Right renal pelvis (tissue), 4 donors: ENCODE measurements around the gene UBAP1L. TPM values are rescaled to one million over a fixed set of nuclear protein-coding genes. Genes with fewer than 3 reads are reported as not detected.
"Not testable (repeated sequence)": the region's sequence is repeated elsewhere in the genome, so short reads cannot be mapped to it uniquely, and the experiment has no call there.

Source experiments
- DNase-seq, 4 donors: peaks; one replicate each; pipeline ENCODE4 v3.0.0-alpha.2; 2013; ENCODE audit warnings: low read depth in 4 of 4, low spot score in 3 of 4, missing footprints in 1 of 4
- polyA plus RNA-seq, 4 donors: library from polyadenylated mRNA; unstranded; fragments of 120-200 nt; gene quantifications; one replicate each; pipeline ENCODE4 v1.2.1, GENCODE V29; 2013; ENCODE audit not compliant: insufficient read length in 4 of 4

Gene UBAP1L
- polyA plus RNA-seq, 4 donors, result 3.0 to 5.7 (median 3.6) TPM

DNA sequence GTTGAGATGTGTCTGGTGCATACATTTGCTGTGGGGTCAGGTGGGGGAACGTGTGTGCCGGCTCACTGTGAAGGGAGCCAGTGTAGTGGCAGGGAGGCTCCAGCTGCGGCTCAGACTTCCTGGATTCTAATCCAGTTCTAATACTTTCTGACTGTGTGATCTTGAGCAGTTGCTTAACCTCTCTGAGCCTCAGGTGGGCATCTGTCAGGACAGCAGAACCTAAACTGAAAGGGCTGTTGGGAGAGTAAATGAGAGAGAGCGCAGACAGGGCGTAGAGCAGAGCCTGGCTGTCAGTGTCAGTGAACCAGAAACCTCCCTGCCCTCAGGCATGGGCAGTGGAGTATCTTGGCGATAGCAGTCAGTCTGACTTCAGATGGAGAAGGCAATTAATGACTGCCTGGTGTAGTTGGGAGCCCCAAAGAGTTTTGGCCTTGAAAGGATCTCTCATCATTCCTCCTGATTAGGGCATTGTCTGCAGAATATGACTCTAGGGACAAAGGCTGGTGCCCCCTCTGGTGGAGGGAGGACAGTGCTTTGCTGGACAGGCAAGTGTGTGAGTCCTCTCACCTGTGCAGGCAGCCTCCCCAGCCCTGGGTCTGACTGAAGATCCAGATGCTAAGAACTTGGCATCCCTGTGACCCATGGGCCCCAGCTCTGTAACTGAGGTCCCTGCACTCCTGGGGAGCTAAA lies 28.9 kb downstream of the UBAP1L start:
- DNase-seq, result no peak

DNA sequence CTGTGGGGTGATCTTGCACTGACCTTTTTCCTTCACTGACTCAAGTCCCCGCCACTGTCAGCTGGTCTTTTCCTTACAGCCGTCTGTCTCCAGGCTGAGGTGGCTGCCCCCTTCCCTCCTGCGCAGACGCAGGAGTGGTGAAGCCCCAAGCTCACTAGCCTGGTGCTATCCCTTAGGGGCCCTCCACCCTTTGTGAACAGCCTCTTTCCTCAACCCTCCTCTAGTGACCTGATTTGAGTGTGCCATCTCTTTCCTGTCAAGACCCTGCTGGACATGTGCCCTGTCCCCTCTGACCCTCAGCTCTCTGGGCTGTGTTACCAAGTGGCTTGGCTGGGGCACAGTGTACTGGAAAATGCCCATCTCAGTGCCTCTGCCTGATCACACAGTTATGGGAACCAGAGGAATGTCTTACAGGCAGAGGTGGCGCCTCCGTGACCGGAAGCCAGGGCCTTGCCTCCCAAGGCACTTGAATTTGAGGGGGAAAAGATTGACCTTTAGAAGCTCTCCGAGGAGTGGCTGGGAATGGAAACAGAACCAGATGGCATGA lies 29.7 kb downstream of the UBAP1L start:
- DNase-seq, result no peak

DNA sequence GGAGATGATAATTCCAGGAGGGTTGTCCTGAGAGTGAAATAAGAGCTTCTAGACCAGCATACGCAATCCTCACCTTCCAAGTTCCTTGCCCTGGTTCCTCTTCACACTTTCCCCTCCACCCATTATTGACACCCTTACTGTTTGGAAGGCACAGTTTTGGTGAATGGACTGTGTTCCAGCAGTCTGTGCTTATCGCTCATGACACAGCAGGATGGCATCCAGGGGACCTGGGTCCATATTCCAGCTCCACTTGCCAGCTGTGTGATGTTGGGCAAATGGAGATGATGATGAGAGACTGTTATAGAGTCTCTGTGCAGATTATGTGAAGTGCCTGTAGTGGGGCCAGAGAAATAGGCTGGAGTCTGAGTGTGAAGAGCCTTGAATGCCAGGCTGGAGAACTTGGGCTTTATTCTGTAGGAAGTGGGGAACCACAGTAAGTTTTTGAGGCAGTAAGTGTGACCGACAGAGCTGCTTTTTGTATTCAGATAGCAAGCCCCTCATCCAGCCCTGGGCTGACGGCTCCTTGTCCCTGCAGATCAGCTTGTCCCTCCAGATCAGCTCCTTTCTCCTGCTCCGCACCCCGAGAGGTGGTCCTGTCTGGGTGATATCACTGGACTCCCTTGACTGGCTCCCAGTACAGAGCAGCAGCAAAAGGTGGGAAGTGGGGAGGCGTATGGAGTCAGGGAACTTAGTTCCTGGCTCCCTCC lies 30.3 kb downstream of the UBAP1L start:
- DNase-seq, result no peak

DNA sequence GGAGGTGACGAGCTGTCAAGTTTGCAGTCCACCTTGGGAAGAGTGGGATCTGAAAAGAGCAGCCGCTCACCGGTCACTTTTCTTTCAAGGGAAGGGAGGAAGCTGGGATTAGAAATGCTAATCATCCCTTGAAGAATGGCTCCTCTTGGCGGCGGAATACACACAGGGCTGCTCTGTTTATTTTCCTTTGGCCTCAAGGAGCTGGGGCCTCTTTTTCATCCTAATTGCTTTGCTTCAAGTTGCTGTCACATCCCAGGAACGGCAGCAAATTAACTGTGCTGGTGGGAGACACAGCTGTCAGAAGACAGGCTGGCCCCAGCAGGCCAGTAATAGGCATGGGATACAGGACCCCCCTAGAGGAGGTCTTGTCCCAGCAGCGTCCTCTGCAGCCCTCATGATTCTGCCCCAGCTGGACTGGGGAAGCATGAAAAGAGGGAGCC lies 31.7 kb downstream of the UBAP1L start:
- DNase-seq, result peak in 2 of 4 donors; percentile 57

DNA sequence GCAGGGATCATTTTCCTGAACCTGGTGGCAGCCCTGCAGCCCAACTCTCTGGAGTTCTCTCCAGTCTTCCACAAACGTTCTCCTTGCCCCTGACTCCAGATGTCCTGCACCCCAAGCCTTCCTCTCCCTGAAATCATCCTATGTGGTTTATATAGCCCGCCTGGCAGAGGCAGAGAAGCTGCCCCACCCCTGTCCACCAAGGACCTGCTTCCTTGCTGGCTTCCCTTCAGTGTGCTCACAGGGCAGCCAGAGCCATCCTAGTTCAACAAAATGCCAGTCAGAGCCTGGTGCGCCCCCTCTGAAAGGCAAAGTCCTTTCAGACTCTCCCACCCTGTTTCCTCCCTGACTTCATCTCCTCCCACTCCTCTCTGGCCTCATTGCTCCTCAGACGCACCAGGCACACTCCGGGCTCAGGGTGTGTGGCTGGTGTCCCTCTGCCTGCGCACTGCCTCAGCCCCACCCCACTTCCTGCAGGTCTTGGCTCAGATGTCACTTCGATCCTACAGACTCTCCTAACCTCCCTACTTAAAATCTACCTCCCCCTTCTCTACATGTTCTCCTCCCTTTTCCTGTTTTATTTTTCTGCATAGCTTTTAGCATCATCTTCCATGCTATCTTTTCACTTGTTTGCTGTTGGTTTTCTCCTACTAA lies 32.6 kb downstream of the UBAP1L start:
- DNase-seq, result no peak

DNA sequence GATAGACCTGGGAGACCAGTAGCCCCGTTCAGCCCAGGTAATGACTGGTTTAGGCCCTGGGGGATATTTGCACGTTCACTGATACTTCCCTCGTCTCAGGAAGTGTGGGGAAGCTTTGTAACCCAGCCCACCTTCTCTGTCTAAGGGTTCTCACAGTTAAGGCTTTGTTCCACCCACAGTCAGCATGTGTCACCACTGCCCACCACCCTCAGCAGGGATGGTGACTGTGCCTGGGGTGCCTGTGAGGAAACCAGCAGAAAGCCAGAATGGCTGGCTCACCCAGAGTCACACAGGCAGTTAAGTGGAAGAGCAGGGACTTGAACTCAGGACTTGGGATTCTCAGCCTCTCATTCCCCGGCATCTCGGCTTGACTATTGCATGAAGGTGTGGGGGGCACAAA lies 33.2 kb downstream of the UBAP1L start:
- DNase-seq, result no peak

DNA sequence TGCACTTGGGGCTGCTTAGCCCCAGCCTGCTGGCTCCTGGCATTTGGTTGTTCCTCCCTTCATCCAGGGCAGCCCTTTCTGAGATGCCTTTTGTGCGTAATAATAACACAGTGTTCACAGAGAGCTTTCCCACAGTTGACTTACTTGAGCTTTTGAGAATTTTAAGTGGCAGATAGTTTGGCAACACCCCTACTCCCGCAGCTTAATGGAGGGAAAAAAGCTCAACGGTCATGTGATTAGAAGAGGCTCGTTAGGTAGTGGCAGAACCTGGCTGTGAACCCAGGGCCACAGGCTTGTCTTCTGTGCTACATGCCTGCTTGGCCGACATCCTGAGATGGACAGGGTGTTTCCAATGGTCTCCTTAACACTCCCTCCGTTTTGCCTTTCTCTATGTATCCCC lies 33.7 kb downstream of the UBAP1L start:
- DNase-seq, result no peak

DNA sequence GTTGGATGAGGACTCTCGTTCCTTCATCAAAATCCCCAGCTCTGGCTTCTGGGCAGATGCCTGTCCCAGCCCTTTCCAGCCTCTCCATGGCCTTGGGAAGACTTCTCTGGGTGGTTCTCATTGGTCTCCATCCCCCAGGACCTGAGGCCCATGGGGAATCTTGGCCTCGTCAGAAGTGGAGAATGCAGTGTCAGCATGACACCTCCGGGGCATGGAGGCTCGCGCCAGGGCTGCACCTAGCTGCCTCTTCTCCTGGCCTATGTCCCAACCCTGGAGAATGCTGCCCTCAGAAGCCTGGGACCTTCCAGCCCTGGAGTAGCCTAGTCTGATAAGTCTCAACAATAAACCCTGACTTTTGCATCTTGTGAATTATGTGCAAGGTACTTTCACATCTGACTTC lies 35.4 kb downstream of the UBAP1L start:
- DNase-seq, result no peak

DNA sequence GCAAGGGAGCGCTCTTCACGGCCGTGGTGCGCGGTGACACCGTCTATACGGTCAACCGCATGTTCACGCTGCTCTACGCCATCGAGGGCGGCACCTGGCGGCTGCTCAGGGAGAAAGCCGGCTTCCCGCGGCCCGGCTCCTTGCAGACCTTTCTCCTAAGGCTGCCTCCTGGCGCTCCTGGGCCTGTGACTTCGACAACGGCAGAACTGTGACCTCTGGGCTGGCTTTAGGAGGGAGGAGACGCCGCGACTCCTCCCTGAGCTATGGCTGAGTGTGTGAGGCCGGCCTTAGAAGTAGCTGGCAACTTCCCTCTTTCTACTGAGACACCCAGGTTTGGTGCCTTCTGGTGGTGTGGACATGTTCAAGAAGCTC lies 37.0 kb downstream of the UBAP1L start:
- no peak for DNase-seq

DNA sequence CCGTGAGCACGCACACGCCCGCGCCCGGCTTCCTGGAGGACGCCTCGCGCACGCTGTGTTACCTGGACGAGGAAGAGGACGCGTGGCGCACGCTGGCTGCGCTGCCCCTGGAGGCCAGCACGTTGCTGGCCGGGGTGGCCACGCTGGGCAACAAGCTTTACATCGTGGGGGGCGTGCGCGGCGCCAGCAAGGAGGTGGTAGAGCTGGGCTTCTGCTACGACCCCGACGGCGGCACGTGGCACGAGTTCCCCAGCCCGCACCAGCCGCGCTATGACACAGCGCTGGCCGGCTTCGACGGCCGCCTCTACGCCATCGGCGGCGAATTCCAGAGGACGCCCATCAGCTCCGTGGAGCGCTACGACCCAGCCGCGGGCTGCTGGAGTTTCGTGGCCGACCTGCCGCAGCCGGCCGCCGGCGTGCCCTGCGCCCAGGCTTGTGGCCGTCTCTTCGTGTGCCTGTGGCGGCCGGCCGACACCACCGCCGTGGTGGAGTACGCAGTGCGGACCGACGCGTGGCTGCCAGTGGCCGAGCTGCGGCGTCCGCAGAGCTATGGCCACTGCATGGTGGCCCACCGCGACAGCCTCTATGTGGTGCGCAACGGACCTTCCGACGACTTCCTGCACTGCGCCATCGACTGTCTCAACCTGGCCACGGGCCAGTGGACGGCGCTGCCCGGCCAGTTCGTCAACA lies 37.6 kb downstream of the UBAP1L start:
- no peak for DNase-seq

DNA sequence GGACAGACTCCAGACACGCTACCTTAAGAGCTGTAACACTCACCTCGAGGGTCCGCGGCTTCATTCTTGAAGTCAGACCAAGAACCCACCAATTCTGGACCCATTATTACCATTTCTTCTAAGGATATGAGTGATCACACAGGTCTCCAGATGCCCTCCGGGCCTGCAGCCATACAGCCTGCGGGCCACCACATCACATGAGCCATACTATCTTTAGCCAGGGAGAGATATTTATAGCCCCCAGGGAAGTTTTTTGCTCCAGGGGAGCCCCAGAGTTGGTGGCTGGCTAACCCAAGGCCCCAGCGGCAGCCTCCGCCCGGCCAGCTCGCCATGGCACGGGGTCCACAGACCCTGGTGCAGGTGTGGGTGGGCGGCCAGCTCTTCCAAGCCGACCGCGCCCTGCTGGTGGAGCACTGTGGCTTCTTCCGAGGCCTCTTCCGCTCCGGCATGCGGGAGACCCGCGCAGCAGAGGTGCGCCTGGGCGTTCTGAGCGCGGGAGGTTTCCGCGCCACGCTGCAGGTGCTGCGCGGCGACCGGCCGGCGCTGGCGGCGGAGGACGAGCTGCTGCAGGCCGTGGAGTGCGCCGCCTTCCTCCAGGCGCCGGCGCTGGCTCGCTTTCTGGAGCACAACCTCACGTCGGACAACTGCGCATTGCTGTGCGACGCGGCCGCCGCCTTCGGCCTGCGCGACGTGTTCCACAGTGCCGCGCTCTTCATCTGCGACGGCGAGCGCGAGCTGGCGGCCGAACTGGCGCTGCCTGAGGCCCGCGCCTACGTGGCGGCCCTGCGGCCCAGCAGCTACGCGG lies 38.3 kb downstream of the UBAP1L start, which contains the start of gene KBTBD13:
KBTBD13 (plus strand) TSS at position 261 of the 805 bp plus-strand sequence; CDS start at position 331, 70 bp downstream.
- no peak for DNase-seq

DNA sequence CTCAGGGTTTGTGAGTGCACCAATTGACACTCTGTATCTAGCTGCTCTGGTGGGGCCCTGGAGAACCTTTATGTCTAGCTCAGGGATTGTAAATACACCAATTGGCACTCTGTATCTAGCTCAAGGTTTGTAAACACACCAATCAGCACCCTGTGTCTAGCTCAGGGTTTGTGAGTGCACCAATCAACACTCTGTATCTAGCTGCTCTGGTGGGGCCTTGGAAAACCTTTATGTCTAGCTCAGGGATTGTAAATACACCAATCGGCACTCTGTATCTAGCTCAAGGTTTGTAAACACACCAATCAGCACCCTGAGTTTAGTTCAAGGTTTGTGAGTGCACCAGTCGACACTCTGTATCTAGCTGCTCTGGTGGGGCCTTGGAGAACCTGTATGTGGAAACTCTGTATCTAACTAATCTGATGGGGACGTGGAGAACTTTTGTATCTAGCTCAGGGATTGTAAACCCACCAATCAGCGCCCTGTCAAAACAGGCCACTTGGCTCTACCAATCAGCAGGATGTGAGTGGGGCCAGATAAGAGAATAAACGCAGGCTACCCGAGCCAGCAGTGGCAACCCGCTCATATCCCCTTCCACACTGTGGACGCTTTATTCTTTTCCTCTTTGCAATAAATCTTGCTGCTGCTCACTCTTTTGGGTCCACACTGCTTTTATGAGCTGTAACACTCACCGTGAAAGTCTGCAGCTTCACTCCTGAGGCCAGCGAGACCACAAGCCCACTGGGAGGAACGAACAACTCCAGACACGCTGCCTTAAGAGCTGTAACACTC lies 39.2 kb downstream of the UBAP1L start:
- not testable (repeated sequence) for DNase-seq

DNA sequence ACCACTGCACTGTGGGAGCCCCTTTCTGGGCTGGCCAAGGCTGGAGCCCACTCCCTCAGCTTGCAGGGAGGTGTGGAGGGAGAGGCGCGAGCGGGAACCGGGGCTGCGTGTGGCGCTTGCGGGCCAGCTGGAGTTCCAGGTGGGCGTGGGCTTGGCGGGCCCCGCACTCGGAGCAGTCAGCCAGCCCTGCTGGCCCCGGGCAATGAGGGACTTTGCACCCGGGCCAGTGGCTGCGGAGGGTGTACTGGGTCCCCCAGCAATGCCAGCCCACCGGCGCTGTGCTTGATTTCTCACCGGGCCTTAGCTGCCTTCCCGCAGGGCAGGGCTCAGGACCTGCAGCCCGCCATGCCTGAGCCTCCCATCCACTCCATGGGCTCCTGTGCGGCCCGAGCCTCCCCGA lies 40.1 kb downstream of the UBAP1L start:
- DNase-seq, result not testable (repeated sequence)

DNA sequence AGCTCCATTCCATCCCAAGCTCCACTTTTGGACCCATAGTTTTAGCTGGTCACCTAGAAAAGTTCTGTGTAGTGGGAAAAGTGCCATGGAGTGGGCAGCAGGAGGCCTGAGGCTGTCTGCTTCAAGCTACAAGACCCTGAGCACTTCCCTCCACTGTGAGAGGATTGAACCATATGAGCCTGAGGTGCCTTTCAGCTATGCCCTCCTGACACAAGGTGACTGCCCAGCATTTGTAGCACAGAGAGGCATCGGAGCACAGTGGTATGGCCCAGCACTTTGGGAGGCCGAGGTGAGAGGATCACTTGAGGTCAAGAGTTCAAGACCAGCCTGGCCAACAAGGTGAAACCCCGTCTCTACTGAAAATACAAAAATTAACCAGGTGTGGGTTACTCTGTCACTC lies 42.4 kb downstream of the UBAP1L start:
- DNase-seq, result no peak

DNA sequence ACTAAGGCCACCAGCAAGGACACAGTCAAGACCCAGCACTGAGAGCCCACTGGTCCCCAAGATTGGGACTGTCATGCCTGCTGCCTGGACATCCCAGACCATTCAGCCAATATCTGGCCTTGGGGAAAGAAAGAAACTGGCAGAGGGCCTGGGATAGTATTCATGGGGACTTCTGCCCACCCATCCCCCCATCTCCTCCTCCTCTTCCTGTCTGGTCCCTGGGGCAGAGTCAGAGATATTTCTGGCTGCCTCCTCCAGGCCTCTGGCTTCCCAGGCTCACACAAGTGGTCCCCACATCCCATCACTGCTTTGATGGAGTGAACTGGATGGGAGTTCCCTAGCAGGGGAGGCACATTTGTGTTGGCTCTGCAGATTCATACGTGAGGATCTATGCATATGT lies 43.0 kb downstream of the UBAP1L start:
- no peak for DNase-seq

DNA sequence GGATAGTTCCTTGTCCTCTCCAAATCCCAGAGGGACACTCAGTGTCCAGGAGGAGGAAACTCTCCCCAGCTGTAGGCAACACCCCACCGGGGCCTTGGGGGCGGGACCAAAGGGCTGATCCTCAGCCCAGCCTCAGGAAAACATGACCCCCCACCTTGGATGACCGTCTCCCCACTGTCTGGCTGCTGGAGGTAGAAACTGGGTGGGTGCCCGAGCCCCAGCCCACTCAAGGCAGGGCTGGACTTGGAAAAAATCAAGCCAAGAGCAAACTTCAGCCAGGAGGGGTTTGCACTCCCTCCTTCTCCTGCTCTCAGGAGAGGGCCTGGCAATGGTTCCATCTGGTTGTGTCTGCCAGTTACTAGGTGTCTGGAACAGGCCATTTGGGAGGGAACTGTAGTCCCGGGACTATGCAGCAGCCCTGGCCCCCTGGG lies 43.6 kb downstream of the UBAP1L start:
- DNase-seq, result no peak

DNA sequence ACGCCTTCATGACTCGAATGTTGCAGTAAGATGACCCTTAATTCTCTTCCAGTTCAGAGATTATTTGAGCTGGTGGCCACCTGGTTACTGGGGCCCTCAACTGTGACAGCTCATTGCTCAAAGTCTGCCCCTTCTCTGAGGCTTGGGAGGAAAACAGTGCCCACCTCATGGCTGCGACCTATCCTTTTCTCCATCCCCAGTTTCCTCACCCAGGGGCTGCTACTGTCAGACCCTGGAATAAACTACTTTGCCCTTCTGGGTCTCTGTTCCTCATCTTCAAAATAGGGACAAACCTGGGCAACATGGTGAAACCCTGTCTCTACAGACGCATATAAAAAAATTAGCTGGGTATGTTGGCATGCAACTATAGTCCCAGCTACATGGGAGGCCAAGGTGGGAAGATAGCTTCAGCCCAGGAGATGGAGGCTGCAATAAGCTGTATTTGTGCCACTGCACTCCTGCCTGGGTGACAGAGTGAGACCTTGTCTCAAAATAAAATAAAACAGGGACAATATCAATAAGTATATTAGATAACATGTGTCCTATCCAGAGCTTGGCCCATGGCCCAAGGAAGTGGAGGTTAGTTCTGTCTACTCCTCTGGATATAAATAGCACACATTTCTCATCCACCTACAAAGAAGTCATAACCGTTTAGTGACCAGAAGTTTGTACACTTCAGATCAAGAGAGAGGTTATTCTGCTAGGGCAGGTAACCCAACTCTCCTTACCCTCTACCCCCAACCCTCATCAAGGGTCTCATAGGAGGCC lies 45.0 kb downstream of the UBAP1L start:
- no peak for DNase-seq

DNA sequence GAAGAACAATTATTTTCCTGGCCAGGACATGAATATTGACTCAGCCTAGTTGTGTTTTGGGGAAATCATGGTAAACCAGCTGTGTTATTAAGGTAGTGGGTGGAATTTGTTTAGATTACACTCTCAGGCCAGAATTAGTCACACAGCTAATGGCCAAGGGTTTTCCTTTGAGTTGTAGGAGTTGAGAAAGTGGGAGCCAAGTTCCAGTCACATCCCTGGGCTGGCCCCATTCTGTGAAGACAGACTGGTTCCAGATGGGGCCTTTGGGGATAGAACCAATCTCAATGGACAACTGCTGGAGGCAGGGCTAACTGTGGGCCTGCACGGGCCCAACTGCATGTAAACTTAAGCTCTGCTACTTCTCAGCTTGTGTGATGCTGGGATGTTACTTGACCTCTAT lies 45.8 kb downstream of the UBAP1L start:
- DNase-seq, result no peak
